Measurements from ENCODE around the gene CENPS. TPM values are rescaled to one million over a fixed set of nuclear protein-coding genes. Genes with fewer than 3 reads are reported as not detected.

The CENPS gene
- 20.1 and 23.1 TPM in 2 replicates for total RNA-seq (2022)
- percentile 70 among the genes with signal in this experiment for Bru-seq, nascent RNA
- BruChase-seq, experiment 1, labeled RNA remaining after a 2-hour chase, result percentile 87 among the genes with signal in this experiment
- BruChase-seq, experiment 2, labeled RNA remaining after a 6-hour chase, result percentile 90 among the genes with signal in this experiment
- long read RNA-seq, transcript CENPS-204 (5 exons, 914 nt), result major isoform, 32 of 53 reads
- long read RNA-seq, transcript CENPS-201 (5 exons, 896 nt), result minor isoform, 18 of 53 reads
- long read RNA-seq, partial matches to known transcripts, result 0 of 53 reads
- long read RNA-seq, other reads (novel, unspliced or antisense), result 2 of 53 reads

DNA sequence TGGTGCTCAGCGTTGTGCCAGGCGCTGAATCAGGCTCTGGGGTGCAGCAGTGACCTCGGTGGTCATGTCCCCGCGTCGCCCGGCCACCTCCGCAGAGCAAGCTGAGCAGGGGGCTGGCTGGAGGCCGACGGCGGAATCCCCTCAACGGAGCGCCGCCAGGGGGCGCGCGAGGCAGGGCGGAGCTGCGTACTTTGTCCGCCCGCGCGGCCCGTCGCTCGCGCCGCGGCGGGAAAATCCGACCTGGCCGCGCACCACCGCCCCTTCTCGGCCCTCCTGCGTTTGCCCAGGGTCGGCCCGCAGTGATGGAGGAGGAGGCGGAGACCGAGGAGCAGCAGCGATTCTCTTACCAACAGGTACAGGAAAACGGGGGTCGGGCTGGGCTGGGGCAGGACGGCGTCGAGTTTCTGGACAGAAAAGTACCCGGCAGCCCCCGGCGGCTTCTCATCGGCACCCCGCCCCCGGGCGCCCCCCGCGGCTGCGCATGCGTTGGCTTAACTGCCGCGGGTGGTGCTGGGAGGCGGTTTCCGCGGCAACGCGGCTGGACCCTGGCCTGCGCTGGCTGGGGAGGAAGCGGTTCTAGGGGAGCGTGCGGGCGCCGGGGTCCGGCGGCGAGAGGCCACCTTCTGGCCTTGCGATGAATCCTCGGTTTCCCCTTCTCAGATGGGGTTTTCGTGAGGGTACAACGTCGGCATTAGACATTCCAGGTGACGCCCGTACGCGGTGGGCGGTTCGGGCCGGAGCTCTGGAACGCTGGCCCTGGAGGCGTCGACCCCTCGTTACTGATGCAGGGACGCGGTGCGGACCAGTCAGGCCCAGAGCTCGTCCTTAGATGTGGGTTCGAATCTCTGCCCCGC, at the start of gene CENPS:
CENPS (plus strand) TSS at position 218 of the 854 bp plus-strand sequence; CDS start at position 303, 85 bp downstream.
- Mint-ChIP-seq H3K36me3 (ENCODE audit: insufficient read depth, unreplicated experiment) (peaks cover 7% of the 10 kb centered on the region), H3K27me3 (ENCODE audit: insufficient read depth, unreplicated experiment) (no peaks in the 10 kb centered on the region), H3K9me3 (ENCODE audit: unreplicated experiment) (no peaks in the 10 kb centered on the region), H3K27ac (ENCODE audit: unreplicated experiment) (peak within 1 kb of the TSS; percentile 87), H3K4me3 (ENCODE audit: unreplicated experiment) (peak within 1 kb of the TSS; percentile 96), H3K4me1 (ENCODE audit: low read depth, unreplicated experiment) (peaks cover 11% of the 10 kb centered on the region)
- Histone ChIP-seq H3K27me3 (replicated peaks; ENCODE audit: control insufficient read depth, insufficient read depth, low read length) (no peaks in the 10 kb centered on the region), H3K9me3 (no peaks in the 10 kb centered on the region), H3K36me3 (ENCODE audit: control insufficient read depth, insufficient read depth, low read length) (no peaks in the 10 kb centered on the region; the same call in 1 of the 2 replicates), H3K4me1 (peaks cover 23% of the 10 kb centered on the region), H3K4me3 (ENCODE audit: low read depth, low read length) (peak within 1 kb of the TSS; percentile 60)
- TF ChIP-seq, protein P1, sequence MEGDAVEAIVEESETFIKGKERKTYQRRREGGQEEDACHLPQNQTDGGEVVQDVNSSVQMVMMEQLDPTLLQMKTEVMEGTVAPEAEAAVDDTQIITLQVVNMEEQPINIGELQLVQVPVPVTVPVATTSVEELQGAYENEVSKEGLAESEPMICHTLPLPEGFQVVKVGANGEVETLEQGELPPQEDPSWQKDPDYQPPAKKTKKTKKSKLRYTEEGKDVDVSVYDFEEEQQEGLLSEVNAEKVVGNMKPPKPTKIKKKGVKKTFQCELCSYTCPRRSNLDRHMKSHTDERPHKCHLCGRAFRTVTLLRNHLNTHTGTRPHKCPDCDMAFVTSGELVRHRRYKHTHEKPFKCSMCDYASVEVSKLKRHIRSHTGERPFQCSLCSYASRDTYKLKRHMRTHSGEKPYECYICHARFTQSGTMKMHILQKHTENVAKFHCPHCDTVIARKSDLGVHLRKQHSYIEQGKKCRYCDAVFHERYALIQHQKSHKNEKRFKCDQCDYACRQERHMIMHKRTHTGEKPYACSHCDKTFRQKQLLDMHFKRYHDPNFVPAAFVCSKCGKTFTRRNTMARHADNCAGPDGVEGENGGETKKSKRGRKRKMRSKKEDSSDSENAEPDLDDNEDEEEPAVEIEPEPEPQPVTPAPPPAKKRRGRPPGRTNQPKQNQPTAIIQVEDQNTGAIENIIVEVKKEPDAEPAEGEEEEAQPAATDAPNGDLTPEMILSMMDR (IDR thresholded peaks at IDR 0.05; ENCODE audit: insufficient read depth in 1 of 2, low read depth in 1 of 2, low read length in 1 of 2, severe bottlenecking in 1 of 2, unreplicated experiment in 1 of 2), result peak; percentile 72 to 90
- intact Hi-C loops (cut with micrococcal nuclease; ENCODE audit: unreplicated experiment), result loop anchor here (1.0 kb wide), 1 partner anchor 64 kb away; no protein-coding TSS in a partner anchor
- ChIA-PET CTCF (interaction anchor here (1.0 to 2.7 kb wide), 7 partner anchors 19 to 77 kb away, joined by 3 to 23 read pairs (median 3); partner anchors contain the start of genes CORT and PGD), POLR2A (interaction anchor here (0.5 to 1.9 kb wide), 2 partner anchors 32 to 42 kb away, joined by 3 to 8 read pairs; partner anchors contain the start of gene PGD)
- DNase-seq, result peak; percentile 88 to 95
- BruUV-seq (replicated peaks), result TSS peak; percentile 62

DNA sequence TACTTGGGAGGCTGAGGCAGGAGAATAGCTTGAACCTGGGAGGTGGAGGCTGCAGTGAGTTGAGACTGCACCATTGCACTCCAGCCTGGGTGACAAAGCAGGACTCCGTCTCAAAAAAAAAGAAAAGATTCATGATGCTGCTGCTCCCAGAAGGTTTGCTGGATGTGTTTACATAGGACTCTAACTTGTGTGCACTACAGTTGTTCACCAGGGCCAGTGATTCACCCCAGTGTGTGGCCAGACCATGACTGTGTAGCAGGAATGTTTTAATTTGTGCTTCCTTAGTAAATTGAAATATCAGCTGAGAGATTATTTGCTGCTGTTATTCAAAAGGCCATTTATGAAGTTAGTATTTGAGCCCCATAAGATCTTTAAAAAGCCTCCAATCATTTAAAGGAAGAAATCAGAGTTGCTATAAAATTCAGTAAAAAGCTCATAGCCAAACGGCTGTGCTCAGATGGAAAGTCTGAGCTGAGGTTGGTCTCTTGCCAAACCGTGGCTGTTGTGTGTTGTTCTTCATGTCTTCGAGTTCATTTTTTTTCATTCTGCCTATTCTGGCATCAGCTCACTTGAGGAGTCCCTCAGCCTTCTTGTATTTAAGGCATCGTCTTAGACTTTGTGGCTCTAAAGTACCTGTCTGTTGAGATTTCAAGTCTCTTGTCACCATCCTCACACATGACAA, 49.5 kb upstream of the CENPS start:
- intact Hi-C loops (cut with micrococcal nuclease; ENCODE audit: unreplicated experiment), result no loop called here
- Histone ChIP-seq H3K27me3 (replicated peaks; ENCODE audit: control insufficient read depth, insufficient read depth, low read length) (no peaks in the 10 kb centered on the region), H3K9me3 (no peaks in the 10 kb centered on the region), H3K4me3 (ENCODE audit: low read depth, low read length) (no peak overlapping the region), H3K36me3 (ENCODE audit: control insufficient read depth, insufficient read depth, low read length) (peaks cover 4% of the 10 kb centered on the region), H3K4me1 (no peaks in the 10 kb centered on the region)
- ChIA-PET POLR2A (no interaction called here), CTCF (interaction anchor here (0.6 kb wide), 1 partner anchor 14 kb away, joined by 4 read pairs; no protein-coding TSS in a partner anchor)
- Mint-ChIP-seq H3K36me3 (ENCODE audit: insufficient read depth, unreplicated experiment) (peaks cover 27% of the 10 kb centered on the region), H3K9me3 (ENCODE audit: unreplicated experiment) (no peaks in the 10 kb centered on the region), H3K27ac (ENCODE audit: unreplicated experiment) (no peak overlapping the region), H3K4me3 (ENCODE audit: unreplicated experiment) (no peak overlapping the region), H3K27me3 (ENCODE audit: insufficient read depth, unreplicated experiment) (no peaks in the 10 kb centered on the region), H3K4me1 (ENCODE audit: low read depth, unreplicated experiment) (no peaks in the 10 kb centered on the region)
- DNase-seq, result no peak
- TF ChIP-seq, protein P1 (IDR thresholded peaks at IDR 0.05; ENCODE audit: insufficient read depth in 1 of 2, low read depth in 1 of 2, low read length in 1 of 2, severe bottlenecking in 1 of 2, unreplicated experiment in 1 of 2), result no peak
- BruUV-seq (replicated peaks), result TSS peak; percentile 11

DNA sequence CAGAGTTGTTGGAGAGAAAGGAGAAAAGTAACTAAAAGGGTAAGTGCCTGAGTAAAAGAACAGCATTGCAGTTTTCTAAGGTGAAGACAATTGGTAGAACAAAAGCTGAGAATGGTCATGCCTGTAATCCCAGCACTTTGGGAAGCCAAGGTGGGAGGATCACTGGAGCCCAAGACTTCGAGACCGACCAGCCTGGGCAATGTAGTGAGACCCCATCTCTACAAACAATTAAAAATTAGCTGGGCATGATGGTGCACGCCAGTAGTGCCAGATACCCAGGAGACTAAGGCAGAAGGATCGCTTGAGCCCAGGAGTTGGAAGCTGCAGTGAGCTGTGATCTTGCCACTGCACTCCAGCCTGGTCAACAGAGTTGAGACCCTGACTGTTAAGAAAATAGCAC, 46.6 kb upstream of the CENPS start:
- H3K9me3 Mint-ChIP-seq (ENCODE audit: unreplicated experiment), result no peaks in the 10 kb centered on the region
- Histone ChIP-seq H3K4me1 (peaks cover 13% of the 10 kb centered on the region), H3K27me3 (replicated peaks; ENCODE audit: control insufficient read depth, insufficient read depth, low read length) (no peaks in the 10 kb centered on the region), H3K4me3 (ENCODE audit: low read depth, low read length) (no peak overlapping the region), H3K36me3 (ENCODE audit: control insufficient read depth, insufficient read depth, low read length) (peaks cover 2% of the 10 kb centered on the region; the same call in 1 of the 2 replicates), H3K9me3 (no peaks in the 10 kb centered on the region)
- H3K27ac Mint-ChIP-seq (ENCODE audit: unreplicated experiment), result no peak overlapping the region
- CTCF ChIA-PET, result no interaction called here
- intact Hi-C loops (cut with micrococcal nuclease; ENCODE audit: unreplicated experiment), result no loop called here
- POLR2A ChIA-PET, result no interaction called here
- no peaks in the 10 kb centered on the region for H3K4me1 Mint-ChIP-seq (ENCODE audit: low read depth, unreplicated experiment)
- TF ChIP-seq, protein P1 (IDR thresholded peaks at IDR 0.05; ENCODE audit: insufficient read depth in 1 of 2, low read depth in 1 of 2, low read length in 1 of 2, severe bottlenecking in 1 of 2, unreplicated experiment in 1 of 2), result no peak
- BruUV-seq (replicated peaks), result no TSS peak
- peaks cover 6% of the 10 kb centered on the region for H3K36me3 Mint-ChIP-seq (ENCODE audit: insufficient read depth, unreplicated experiment)
- DNase-seq, result no peak
- no peaks in the 10 kb centered on the region for H3K27me3 Mint-ChIP-seq (ENCODE audit: insufficient read depth, unreplicated experiment)
- no peak overlapping the region for H3K4me3 Mint-ChIP-seq (ENCODE audit: unreplicated experiment)
